Loucy (cell line): ENCODE measurements around the gene CSNK1G1.

Experiments
- EZH2phosphoT487 ChIP-seq: fragments of 200-600 bp; IDR thresholded peaks from 2 replicates; pipeline ENCODE4 v1.6.1; 2018; ENCODE audit warnings: antibody characterized with exemption, mild to moderate bottlenecking, moderate library complexity, borderline replicate concordance
- TF ChIP-seq, protein P1 (sequence below): fragments of 200-600 bp; sonication (generic); conservative IDR thresholded peaks from 2 replicates; pipeline ENCODE4 v1.5.1; 2014; ENCODE audit warnings: mild to moderate bottlenecking, antibody characterized with exemption, low read length

DNA sequence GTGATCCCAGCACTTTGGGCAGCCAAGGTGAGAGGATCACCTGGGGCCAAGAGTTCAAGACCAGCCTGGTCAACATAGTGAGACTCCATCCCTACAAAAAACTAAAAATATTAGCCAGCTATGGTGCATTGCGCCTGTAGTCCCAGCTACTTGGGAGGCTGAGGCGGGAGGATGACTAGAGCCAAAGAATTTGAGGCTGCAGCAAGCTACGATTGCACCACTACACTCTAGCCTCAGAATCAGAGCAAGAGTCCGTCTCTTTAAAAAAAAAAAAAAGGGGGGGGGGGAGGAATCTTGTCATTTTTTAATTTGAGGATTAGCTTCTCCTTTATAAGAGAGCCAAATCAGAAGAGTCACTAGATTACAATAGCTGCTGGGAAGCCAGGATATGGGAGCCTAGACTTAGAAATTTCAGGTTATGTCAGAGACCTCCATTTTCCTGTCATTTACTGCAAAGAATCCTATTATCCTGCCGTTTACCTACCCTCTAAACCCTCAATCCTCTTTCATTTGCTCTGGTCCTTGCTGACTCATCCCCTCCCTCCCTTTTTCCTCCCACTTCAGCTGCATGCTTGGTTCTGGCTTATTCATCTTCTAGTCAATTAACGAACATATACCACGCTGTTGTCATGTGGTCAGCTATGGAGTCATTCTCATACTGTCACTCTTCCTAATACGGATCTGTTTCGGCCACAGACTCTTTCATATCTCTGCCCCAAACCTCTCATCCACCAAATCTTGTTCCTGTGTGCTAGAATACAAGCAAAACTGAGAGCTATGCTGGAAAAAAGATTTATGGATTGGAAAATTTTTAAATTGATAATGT is 109.4 kb downstream of the CSNK1G1 start:
- TF ChIP-seq, protein P1, sequence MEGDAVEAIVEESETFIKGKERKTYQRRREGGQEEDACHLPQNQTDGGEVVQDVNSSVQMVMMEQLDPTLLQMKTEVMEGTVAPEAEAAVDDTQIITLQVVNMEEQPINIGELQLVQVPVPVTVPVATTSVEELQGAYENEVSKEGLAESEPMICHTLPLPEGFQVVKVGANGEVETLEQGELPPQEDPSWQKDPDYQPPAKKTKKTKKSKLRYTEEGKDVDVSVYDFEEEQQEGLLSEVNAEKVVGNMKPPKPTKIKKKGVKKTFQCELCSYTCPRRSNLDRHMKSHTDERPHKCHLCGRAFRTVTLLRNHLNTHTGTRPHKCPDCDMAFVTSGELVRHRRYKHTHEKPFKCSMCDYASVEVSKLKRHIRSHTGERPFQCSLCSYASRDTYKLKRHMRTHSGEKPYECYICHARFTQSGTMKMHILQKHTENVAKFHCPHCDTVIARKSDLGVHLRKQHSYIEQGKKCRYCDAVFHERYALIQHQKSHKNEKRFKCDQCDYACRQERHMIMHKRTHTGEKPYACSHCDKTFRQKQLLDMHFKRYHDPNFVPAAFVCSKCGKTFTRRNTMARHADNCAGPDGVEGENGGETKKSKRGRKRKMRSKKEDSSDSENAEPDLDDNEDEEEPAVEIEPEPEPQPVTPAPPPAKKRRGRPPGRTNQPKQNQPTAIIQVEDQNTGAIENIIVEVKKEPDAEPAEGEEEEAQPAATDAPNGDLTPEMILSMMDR: no peak
- no peak for TF ChIP-seq EZH2phosphoT487
